Sigmoid colon (tissue), 4 donors: ENCODE measurements around the gene ANTXR2.
"Not testable (repeated sequence)": the region's sequence is repeated elsewhere in the genome, so short reads cannot be mapped to it uniquely, and the experiment has no call there.

Experiments used
- CTCF ChIP-seq, 4 experiments: fragments of 450-650 bp in 3 of 4; fragments of 200-600 bp in 1 of 4; IDR thresholded peaks; one replicate each; pipeline ENCODE4 v1.5.1; 2016 to 2019; ENCODE audit warnings: antibody characterized with exemption in 4 of 4, mild to moderate bottlenecking in 3 of 4, moderate library complexity in 2 of 4
- EP300 ChIP-seq, 4 donors: sonication (generic); formaldehyde crosslinking; IDR thresholded peaks; one replicate each; pipeline ENCODE4 v1.6.1; 2017; ENCODE audit warnings: antibody characterized with exemption in 4 of 4
- POLR2A ChIP-seq, 2 donors: fragments of 450-650 bp; IDR thresholded peaks; one replicate each; pipeline ENCODE4 v1.6.1; 2016; ENCODE audit warnings: antibody characterized with exemption in 2 of 2, mild to moderate bottlenecking in 2 of 2, moderate library complexity in 2 of 2

- TF ChIP-seq CTCF, POLR2A, EP300 (IDR thresholded peaks at IDR 0.05): not testable (repeated sequence)
Observed at GRCh38 chr4:80121815-80122214, 48.8 kb upstream of the ANTXR2 start.
